ENCODE data around the gene PIGO.

The PIGO gene

GRCh38 chr9:35105571-35106342 is 9.4 kb upstream of the PIGO start:
- no peak for DNase-seq

- no peak for DNase-seq
Observed at GRCh38 chr9:35105126-35105525, 8.7 kb upstream of the PIGO start.

- DNase-seq, result no peak
Observed at GRCh38 chr9:35104586-35104985, 8.2 kb upstream of the PIGO start.

- DNase-seq, result no peak
Observed at GRCh38 chr9:35103660-35104191, 7.3 kb upstream of the PIGO start.

GRCh38 chr9:35102769-35103659 is 6.6 kb upstream of the PIGO start, which contains the start of gene STOML2:
TSS of gene STOML2 (minus strand) at chr9:35103131. CDS start at chr9:35103094, 37 bp downstream.
- peak; percentile 94 for DNase-seq

- DNase-seq, result no peak
Observed at GRCh38 chr9:35102465-35102768, 6.0 kb upstream of the PIGO start.

GRCh38 chr9:35097573-35097972 is 1.2 kb upstream of the PIGO start:
- no peak for DNase-seq

- no peak for DNase-seq
Observed at GRCh38 chr9:35091536-35091935, 4.9 kb downstream of the PIGO start.

GRCh38 chr9:35089434-35089833 is 7.0 kb downstream of the PIGO start:
- DNase-seq, result no peak

- no peak for DNase-seq
Observed at GRCh38 chr9:35085078-35085477, 11.3 kb downstream of the PIGO start.

GRCh38 chr9:35079426-35080341 is 16.7 kb downstream of the PIGO start, which contains the start of gene FANCG:
TSS of gene FANCG (minus strand) at chr9:35079942. CDS start at chr9:35079524, 418 bp downstream.
- peak; percentile 86 for DNase-seq

- no peak for DNase-seq
Observed at GRCh38 chr9:35079041-35079425, 17.4 kb downstream of the PIGO start.

GRCh38 chr9:35078066-35078465 is 18.3 kb downstream of the PIGO start:
- DNase-seq, result no peak

GRCh38 chr9:35076848-35077247 is 19.5 kb downstream of the PIGO start:
- no peak for DNase-seq

- no peak for DNase-seq
Observed at GRCh38 chr9:35075358-35075757, 21.0 kb downstream of the PIGO start.

- DNase-seq, result no peak
Observed at GRCh38 chr9:35074791-35075190, 21.6 kb downstream of the PIGO start.

GRCh38 chr9:35074141-35074540 is 22.2 kb downstream of the PIGO start:
- no peak for DNase-seq

- peak; percentile 16 for DNase-seq
Observed at GRCh38 chr9:35073279-35073612, 23.1 kb downstream of the PIGO start.

GRCh38 chr9:35072461-35073278 is 23.7 kb downstream of the PIGO start, which contains the start of gene VCP:
TSS of gene VCP (minus strand) at chr9:35072625. CDS start at chr9:35072353, 272 bp downstream.
- peak; percentile 98 for DNase-seq

- DNase-seq, result peak; percentile 73
Observed at GRCh38 chr9:35071814-35072460, 24.5 kb downstream of the PIGO start.
